NCI-H1105 treated with DMSO at 0.1 percent for 48 hours (cell line): Measurements from ENCODE around the gene TIMM22.
"Not testable (repeated sequence)": the region's sequence is repeated elsewhere in the genome, so short reads cannot be mapped to it uniquely, and the experiment has no call there.

ENCODE experiments used
- DNase-seq: peaks from one replicate; lab custom pipeline; 2025; lab: John Stamatoyannopoulos, UW

TIMM22 gene

DNA sequence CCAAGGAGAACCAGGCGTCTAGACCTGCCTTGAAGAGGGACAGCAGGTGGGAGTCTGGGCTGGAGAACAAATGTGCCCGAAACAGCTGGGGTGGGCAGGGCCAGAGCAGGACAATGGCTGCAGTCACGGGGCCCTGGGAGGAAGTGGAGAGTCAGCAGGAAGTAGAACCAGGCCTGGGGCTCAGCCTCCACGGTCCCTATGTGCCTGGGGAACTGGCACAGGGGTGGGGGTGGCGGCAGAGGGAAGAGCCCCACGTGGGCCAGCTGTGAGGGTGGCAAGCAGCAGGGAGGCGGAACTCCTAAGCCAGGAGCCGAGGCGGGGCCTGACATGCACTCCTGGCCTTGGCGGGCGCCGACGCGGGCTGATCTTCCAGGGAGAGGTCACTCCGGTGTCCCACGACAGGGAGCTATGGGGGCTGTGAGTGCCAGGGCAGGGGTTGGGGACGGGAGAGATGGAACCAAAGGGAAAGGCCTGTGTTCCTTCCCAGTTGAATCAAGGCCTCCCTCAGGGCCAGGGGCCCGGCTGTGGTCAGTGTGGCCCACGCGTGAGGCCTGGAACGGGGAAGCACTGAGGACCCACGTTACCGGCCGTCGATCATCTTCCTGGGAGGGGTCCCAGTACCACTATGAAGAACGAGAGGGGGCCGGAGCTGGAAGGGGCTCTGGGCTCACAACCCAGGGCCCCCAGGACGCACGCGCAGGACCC, 42.7 kb downstream of the TIMM22 start:
- DNase-seq: no peak

DNA sequence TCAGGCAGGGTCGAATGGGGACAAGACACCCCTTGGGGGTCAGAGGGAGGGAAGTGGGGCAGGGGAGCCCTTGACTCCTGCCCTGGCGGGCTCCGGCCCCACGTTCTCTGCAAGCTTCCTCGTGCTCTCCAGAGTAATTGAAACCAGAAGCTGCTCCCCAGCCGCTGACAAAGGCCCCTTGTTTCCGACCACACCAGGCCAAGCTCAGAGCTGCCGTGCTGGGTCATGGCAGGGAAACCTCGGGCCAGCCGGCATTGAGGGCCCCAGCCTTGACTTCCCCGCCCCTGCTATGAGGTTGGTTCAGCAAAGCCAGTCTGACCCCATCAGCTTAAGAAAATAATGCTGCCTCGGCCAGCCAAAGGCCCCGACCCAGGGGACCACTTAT, 43.3 kb downstream of the TIMM22 start:
- DNase-seq: no peak

DNA sequence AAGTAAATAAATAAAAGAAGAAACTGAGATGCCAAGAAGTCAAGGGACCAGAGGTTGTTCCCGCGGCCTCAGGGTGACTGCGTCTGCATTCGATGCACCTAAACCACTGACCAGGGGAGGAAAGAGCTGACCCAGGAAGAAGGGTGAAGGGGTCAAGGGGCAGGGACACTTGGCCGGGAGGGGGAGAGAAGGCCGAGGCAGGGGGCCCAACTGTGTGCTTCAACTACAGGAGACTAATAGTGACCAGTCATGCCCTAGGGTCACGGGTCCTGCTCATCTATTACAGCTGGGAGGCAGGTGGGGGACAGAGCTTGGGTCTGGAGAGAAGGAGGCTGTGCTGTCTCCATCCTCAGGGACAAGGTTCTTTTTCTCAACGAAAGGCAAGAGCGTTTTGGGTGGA, 44.8 kb downstream of the TIMM22 start:
- DNase-seq: no peak

DNA sequence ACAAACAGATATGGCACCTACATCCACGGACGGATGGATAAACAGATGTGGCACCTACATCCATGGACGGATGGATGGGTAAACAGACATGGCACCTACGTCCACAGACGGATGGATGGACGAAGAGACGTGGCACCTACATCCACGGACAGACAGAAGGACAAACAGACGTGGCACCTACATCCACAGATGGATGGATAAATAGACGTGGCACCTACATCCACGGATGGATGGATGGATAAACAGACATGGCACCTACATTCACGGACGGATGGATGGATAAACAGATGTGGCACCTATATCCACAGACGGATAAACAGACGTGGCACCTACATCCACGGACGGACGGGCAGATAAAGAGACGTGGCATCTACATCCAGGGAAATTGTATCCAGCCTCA, 45.6 kb downstream of the TIMM22 start:
- DNase-seq: no peak

DNA sequence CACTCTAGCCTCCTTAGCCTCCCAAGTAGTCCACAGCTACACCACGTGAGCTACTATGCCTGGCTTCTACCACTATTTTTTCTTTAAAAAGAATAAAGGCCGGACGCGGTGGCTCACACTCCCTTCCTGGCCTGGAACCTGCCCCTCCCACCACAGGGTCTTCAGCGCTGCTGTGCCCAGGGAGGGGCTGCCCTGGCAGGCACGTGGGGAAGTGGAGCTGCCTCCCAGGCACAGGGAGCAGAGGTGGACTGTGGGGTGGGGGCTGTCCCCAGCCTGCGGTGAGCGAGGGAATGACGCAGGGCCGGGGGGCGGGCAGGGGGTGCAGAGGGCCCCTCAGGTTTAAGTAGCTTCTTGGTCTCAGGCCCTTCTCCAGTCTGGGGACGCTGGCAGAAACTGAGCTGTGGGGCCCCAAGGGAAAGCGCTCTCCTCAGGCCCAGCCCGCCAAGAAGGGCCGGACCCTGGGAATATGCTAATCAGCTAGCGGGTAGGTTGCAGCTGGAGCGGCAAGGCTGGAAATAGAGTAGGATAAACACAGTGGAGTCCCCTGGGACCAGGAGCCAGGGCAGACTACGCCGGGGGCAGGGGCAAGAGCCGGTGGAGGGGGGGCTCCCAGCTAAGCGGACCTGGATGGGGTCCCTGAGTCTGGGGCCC, 46.8 kb downstream of the TIMM22 start:
- no peak for DNase-seq

DNA sequence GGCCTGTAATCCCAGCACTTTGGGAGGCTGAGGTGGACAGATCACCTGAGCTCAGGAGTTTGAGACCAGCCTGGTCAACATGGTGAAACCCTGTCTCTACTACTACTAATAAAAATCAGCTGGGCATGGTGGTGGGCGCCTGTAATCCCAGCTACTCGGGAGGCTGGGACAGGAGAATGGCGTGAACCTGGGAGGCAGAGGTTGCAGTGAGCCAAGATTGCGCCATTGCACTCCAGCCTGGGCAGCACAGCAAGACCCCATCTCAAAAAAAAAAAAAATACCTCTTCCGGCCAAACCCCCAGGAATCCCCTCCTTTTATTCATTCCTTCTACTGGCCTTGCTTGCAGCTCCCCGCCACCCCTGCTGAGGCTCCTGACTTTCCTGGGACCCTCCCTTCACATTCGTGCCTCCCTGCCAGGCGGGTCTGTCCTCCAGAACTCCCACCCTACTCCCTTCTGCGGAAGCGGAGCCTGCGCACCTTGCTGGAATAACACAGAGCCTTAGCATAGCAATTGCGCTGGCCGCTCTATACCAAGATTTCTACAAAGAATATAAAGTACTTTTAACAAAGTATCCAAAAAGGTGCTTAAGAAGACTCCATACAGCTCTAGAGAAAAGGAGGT, 47.6 kb downstream of the TIMM22 start:
- not testable (repeated sequence) for DNase-seq

DNA sequence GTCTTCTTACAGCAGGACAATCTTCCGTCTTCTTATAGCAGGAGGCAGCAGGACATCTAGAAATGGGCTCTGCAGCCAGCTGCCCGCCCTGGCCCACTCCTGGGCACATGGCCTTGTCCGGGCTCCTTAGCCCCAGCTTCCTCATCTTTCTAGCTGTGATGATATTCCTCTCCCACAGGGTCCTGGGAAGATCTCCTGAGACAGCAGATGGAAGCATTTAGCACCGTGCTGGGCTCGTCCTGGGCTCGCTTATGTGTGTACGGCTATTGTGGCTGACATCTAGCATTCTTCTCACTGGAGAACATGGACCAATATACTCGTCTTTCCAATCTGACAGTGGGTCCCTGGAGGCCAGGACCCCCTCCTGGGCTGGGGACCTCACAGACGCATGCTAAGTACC, 48.5 kb downstream of the TIMM22 start:
- DNase-seq: no peak

DNA sequence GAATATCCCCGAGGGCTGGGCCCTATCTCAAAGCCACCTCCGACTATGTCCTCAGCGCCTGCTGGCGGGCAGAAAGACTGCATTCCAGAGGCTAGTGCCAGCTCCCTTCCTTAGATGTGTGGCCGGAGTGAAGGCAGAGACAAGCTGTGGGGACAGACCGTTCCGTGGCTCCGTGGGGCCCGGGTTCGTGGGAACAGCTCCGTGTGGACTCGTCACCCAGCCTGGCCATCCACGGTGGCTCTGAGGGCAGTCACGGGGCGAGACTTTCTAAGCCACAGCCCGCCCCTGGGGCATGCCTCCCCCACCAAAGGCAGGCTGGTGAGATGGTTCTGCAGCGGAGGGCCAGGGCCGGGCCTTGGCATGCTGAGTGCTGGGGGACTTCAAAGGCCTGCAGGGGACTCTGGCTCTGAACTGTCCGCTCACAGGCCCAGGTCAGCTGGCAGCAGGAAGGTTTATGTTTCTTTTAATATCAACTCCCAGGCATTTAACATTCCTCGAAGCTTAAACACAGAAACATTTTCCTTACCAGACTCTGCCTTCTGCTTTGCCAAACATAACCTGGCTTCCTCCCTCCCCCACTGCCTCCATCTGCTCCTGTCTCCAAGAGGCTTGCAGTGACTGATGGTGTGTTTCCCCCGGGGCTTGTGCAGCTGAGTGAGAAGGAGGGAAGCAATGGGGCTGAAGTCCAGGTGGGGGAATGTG, 50.4 kb downstream of the TIMM22 start:
- DNase-seq: no peak

DNA sequence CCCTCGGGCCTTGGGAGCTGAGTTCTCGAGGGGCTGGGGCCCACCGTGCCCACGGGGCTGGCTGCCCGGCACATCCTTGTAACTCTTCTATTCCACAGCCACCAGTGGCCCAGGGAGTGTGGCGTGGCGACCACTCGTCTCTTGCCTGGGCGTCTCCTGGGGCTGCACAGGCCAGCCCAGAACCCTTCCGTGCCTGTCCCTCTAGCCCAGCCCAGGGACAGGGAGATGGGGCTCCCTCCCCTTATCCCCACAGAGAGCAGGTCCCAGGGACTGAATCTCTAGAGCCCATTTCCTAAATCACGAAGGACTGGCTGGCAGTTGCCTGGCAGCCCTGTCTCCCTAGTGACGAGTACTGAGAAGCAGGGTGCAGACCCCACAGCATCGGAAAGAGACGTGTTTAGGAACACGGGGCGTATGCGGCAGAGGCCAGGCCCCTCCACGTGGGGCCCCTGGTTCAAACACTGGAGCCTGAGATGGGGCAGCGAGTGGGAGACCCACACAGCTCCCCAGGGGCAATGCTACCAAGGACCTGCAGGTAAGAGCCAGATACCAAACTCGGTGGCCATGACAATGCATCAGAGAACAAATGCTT, 51.0 kb downstream of the TIMM22 start:
- no peak for DNase-seq

DNA sequence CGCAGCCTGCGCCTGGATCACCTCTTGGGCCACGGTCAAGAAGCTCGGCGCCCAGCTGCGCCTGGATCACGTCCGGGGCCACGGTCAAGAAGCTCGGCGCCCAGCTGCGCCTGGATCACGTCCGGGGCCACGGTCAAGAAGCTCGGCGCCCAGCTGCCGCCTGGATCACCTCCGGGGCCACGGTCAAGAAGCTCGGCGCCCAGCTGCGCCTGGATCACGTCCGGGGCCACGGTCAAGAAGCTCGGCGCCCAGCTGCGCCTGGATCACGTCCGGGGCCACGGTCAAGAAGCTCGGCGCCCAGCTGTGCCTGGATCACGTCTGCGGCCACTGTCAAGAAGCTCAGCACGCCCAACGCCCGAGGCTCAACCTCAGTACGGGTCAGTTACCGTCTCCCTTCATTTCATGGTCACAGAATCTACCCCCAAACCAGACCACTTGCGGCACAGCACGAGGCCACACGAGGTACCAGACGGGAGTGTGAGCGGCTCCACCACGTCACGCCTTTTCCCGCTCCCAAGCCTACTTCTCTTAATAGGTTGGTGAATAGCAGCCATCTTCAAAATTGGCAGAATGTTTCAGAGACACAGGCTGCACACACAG, 51.7 kb downstream of the TIMM22 start:
- not testable (repeated sequence) for DNase-seq

DNA sequence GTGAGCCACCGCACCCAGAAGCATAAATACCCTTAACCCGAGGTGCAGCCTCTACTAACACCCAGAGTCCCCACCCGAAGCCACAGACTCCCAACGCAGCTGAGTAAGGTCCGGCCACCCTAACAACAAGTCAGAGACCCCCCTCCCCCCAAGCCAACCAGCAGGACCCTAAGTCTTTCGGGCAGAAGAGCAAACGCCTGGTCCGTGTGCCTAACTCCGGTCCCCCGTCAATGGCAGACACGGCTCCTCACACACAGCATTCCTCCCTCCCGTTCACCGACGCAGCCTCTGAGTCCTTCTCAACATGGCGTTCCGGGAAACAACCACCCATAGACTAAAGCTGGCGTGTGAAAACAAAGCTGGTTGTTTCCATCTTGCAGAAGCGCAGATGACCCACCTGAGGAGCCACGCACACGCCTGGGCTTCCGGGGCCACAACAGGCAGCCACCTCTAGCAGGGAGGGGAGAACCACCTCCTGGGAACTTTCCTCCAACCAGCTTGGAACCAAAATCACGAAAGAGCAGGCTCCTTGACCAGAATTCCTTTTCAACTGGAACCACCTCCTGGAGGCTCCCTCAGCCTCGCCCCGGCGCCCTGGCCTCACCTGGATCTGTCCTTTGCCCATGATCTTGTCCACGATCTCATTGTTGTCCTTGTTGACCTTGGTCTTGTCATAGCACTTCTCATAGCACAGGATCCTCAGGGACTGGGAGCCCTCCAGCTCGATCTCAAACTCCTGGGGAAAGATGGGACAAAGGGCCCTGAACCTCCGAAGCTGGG, 52.7 kb downstream of the TIMM22 start:
- DNase-seq: no peak

DNA sequence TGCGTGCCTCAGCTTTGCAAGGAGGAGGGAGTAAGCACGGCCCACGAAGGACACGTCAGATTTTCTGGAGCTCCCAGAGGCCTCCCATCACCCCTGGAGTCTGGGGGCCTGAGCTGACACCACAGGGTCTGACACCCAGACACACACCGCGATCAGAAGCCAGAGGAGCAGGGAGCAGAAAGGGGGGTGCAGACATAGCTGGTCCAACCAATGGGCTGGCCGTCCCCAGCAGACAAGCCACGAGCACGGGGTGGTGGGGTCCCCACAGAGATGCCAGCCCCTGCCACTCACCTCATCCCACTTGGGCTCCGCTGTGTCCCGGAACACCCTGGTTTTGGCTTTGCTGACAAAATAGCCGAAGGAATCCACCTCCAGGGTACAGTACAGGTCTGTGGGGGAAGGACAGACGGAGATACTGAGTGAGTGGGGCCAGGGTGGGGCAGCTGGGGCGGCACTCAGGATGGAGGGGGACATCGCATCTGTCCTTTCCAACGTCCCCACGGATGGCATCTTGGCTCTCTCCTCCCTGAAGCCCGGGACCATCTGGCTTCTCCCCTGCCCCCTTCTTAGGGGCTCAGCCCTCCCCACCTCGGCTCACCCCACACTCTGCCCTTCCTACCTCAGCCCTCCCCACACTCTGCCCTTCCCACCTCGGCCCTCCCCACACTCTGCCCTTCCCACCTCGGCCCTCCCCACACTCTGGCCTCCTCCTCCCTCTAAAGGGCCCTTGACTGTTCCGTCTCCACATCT, 53.5 kb downstream of the TIMM22 start:
- DNase-seq: no peak

DNA sequence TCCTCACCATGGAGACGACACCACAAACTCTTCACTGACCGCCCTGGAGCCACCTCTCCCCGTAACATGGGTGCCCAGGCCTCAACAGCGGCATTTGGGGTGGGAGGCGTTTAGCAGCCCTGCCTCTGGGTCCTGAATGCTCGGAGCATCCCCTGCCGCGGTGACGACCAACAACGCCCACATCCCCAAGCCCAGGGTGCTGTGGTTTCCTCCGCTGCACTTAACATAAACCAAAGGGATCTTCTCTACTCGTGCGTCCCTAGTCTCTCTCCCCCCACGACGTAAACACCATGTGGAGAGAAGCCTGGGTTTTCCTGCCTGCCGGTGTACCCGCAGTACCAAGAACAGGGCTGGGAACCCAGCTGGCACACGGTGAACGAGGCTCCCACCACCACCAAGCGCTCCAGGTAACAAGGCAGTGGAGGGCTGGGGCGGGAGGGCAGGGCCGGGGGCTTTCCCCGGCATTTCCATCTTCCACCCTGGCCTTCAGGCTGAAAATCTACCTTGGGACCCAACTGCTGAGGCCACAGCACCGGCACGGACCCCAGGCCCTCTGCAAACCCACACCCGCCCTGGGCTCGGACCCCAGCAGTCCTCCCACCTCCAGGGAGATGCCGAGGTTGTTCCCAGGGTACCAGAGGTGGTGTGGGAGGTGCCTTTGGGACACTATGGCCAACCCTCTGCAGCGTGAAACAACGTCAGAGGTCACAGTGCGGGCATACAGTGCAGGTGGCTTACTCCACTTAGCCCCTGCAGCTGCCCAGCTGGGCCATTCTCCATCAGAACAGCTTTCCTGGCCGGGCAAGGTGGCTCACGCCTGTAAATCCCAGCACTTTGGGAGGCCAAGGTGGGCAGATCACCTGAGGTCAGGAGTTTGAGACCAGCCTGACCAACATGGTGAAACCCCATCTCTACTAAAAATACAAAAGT, 54.3 kb downstream of the TIMM22 start:
- DNase-seq: no peak
